Stomach (tissue), 9 donors: Measurements from ENCODE around the gene SPATS2. TPM values are rescaled to one million over a fixed set of nuclear protein-coding genes. Genes with fewer than 3 reads are reported as not detected.

Source experiments
- DNase-seq, 2 donors: peaks; one replicate each; pipeline versions ENCODE4 v3.0.0 to v3.0.0-alpha.2; 2013 to 2019
- H3K27ac ChIP-seq, 5 donors: fragments of 200-600 bp in 4 of 5; sonication (generic) in 4 of 5; one replicate each; pipeline ENCODE4 v1.5.1; 2013 to 2019; ENCODE audit warnings: mild to moderate bottlenecking in 1 of 5, moderate library complexity in 1 of 5
- H3K27me3 ChIP-seq, 3 donors: fragments of 200-600 bp; sonication (generic); one replicate each; pipeline ENCODE4 v1.5.1; 2017 to 2019; ENCODE audit warnings: mixed run types in 1 of 3
- H3K36me3 ChIP-seq, 4 donors: fragments of 200-600 bp; sonication (generic); 1 replicate in 3 of 4; 2 replicates in 1 of 4; pipeline ENCODE4 v1.5.1; 2016 to 2019
- H3K4me1 ChIP-seq, 4 donors: fragments of 200-600 bp; sonication (generic); one replicate each; pipeline ENCODE4 v1.5.1; 2016 to 2019
- H3K4me3 ChIP-seq, 4 donors: fragments of 200-600 bp; sonication (generic) in 3 of 4; one replicate each; pipeline ENCODE4 v1.5.1; 2016 to 2019; ENCODE audit warnings: mild to moderate bottlenecking in 1 of 4
- H3K9me3 ChIP-seq, 4 donors: fragments of 200-600 bp; sonication (generic); one replicate each; pipeline ENCODE4 v1.5.1; 2016 to 2019
- EP300 ChIP-seq: sonication (generic); formaldehyde crosslinking; IDR thresholded peaks from one replicate; pipeline ENCODE4 v1.6.1; 2017; ENCODE audit warnings: antibody characterized with exemption
- POLR2A ChIP-seq, 4 donors: fragments of 450-650 bp; IDR thresholded peaks; one replicate each; pipeline ENCODE4 v1.6.1; 2016; ENCODE audit warnings: antibody characterized with exemption in 4 of 4, control low read depth in 2 of 4, mild to moderate bottlenecking in 1 of 4, moderate library complexity in 1 of 4
- POLR2AphosphoS5 ChIP-seq, 3 donors: sonication (generic); formaldehyde crosslinking; IDR thresholded peaks; one replicate each; pipeline ENCODE4 v1.6.1; 2016; ENCODE audit warnings: antibody characterized with exemption in 3 of 3
- WGBS, 5 donors: extraction: QIAGEN DNeasy Blood & Tissue Kit in 3 of 5; methylation state at CpG; one replicate each; pipeline versions ENCODE4 v1.1.5 to v1.1.7; 2013 to 2018; 5-methylcytosine and 5-hydroxymethylcytosine counted together
- intact Hi-C: fragments of 100-400 bp; cut with DNase I; formaldehyde crosslinking; loops from one replicate; pipeline ENCODE4 v1.15.1; 2023; ENCODE audit warnings: low total_unique reads
- polyA plus RNA-seq, 3 donors: library from polyadenylated mRNA; stranded (reverse); fragments of 200-250 nt; gene quantifications; one replicate each; pipeline ENCODE4 v1.2.3, GENCODE V29; 2013
- total RNA-seq, 5 donors: library from RNA; depleted of rRNA; stranded (reverse); fragments of >200 nt; gene quantifications; one replicate each; pipeline versions ENCODE4 v1.1.0 to v1.2.3, GENCODE V29; 2014 to 2016
- TF ChIP-seq, protein P1 (sequence below), 7 experiments: fragments of 450-650 bp in 4 of 7; fragments of 200-600 bp in 3 of 7; sonication (generic) in 3 of 7; IDR thresholded peaks; one replicate each; pipeline ENCODE4 v1.5.1; 2016 to 2019; ENCODE audit warnings: antibody characterized with exemption in 7 of 7, control low read depth in 2 of 7, mild to moderate bottlenecking in 1 of 7
- donor health status: healthy with polysubstance abuse.
- donor health status: Bipolar disorder and iron deficiency.
- donor health status: healthy.

SPATS2 gene
- total and polyA plus RNA-seq, 8 donors, result 8.0 to 194 (median 17.8) TPM

DNA sequence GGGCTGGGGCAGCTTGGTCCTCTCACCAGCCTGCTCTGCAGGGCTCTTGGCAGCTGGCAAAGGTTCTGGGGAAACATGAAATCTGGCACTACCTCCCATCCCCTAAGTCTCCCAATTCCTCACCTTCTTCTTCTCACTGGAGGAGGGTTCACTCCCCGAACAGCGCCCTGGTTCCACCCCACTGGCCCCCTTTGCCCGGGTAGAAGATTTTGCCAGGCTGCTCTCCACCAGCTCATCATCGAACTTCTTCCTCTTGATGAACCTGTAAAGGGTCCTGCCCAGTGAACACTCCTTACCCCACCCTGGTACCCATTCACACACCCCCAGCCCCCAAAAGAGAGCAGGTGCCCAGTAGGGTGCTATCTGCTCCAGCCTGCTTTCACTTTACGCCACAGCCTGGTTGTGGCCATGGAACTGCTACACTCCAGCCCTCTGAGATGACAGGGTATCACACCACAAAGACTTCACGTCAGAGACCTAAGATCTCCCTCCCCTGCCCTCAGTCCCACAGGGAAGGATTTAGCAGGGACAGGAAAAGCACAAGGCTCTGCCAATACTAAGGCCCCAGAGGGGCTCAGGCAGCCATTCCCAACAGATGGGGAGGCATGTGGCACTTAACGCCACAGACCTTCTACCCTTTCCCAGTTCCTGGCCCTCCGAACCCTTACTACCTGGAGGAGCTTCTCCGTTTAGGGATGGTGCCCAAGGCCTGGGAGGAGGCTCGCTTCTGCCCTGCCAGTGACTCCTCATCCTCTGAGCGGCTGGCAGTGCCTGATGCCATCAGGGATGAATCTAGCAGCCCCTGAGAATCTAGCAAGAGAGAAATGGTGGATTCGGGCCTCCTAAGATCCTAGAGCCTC lies 198.4 kb downstream of the SPATS2 start:
- peak overlapping the region in 1 of 4 donors; percentile 96 for H3K4me3 ChIP-seq
- H3K27me3 ChIP-seq, result no peaks in the 10 kb centered on the region
- H3K4me1 ChIP-seq, result peaks cover 17 to 57% (median 39%) of the 10 kb centered on the region in 4 donors
- H3K9me3 ChIP-seq, result no peaks in the 10 kb centered on the region
- DNase-seq, result peak in 1 of 2 donors; percentile 1
- 89 to 95% (median 94%) methylated on average over 10 to 12 of the region's 12 CpGs for WGBS, 5 donors
- TF ChIP-seq, protein P1, sequence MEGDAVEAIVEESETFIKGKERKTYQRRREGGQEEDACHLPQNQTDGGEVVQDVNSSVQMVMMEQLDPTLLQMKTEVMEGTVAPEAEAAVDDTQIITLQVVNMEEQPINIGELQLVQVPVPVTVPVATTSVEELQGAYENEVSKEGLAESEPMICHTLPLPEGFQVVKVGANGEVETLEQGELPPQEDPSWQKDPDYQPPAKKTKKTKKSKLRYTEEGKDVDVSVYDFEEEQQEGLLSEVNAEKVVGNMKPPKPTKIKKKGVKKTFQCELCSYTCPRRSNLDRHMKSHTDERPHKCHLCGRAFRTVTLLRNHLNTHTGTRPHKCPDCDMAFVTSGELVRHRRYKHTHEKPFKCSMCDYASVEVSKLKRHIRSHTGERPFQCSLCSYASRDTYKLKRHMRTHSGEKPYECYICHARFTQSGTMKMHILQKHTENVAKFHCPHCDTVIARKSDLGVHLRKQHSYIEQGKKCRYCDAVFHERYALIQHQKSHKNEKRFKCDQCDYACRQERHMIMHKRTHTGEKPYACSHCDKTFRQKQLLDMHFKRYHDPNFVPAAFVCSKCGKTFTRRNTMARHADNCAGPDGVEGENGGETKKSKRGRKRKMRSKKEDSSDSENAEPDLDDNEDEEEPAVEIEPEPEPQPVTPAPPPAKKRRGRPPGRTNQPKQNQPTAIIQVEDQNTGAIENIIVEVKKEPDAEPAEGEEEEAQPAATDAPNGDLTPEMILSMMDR (IDR thresholded peaks at IDR 0.05), result no peak
- TF ChIP-seq POLR2A (IDR thresholded peaks at IDR 0.05) (no peak), POLR2AphosphoS5 (IDR thresholded peaks at IDR 0.05) (no peak), EP300 (no peak)
- intact Hi-C loops, result no loop called here
- H3K36me3 ChIP-seq, result peaks cover 42 to 59% (median 50%) of the 10 kb centered on the region in 4 donors
- H3K27ac ChIP-seq, result no peak overlapping the region

DNA sequence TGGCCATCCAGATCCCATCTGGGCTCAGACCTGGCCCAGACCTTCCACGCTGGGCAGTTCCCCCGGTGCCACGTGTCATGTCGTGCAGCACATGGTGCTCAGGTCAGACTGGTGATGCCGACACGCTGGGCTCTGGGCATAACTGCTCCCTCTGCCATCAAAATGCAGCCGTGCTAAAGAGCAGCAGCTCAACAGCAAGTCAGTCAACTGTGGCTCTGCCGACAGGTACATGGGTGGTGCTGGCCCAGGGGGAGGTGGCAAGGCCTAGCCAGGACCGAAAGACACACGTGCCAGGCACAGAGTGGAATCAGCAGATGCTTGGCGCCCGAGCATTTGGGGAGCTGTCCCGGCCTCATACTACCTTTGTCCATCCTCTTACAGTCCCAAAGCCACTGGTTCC lies 199.1 kb downstream of the SPATS2 start:
- TF ChIP-seq EP300 (no peak), POLR2AphosphoS5 (IDR thresholded peaks at IDR 0.05) (no peak), POLR2A (IDR thresholded peaks at IDR 0.05) (no peak)
- TF ChIP-seq, protein P1 (IDR thresholded peaks at IDR 0.05), result no peak
- no peaks in the 10 kb centered on the region for H3K27me3 ChIP-seq
- H3K4me1 ChIP-seq, result peaks cover 17 to 64% (median 40%) of the 10 kb centered on the region in 4 donors
- peak overlapping the region in 1 of 4 donors; percentile 96 for H3K4me3 ChIP-seq
- no peak overlapping the region for H3K27ac ChIP-seq
- 91 to 100% (median 96%) methylated on average over 8 to 13 of the region's 13 CpGs for WGBS, 5 donors
- intact Hi-C loops, result no loop called here
- DNase-seq, result no peak
- peaks cover 36 to 52% (median 43%) of the 10 kb centered on the region in 4 donors for H3K36me3 ChIP-seq
- H3K9me3 ChIP-seq, result no peaks in the 10 kb centered on the region

DNA sequence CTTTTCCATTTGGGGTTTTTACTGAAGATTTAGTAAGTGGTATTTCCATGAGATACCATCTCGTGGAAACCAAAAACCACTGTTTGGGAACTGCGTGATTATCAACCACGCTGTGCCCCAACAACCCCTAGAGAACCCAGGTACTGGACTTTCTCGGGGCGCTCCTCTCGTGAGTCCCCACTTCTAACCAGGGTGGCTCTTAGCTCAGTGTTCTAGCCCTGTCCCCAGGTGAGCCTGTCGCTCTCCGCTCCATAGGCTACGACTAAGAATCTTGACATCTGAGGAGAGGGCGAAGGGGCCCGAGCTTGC lies 200.0 kb downstream of the SPATS2 start:
- H3K36me3 ChIP-seq, result peaks cover 27 to 43% (median 34%) of the 10 kb centered on the region in 4 donors
- WGBS, 5 donors, result 1 to 6% (median 2%) methylated on average over 10 to 11 of the region's 11 CpGs
- TF ChIP-seq, protein P1 (IDR thresholded peaks at IDR 0.05), result no peak
- TF ChIP-seq POLR2AphosphoS5 (IDR thresholded peaks at IDR 0.05), result no peak
- no peak for TF ChIP-seq POLR2A (IDR thresholded peaks at IDR 0.05)
- no peak for TF ChIP-seq EP300
- H3K4me1 ChIP-seq, result peaks cover 17 to 64% (median 40%) of the 10 kb centered on the region in 4 donors
- no peaks in the 10 kb centered on the region for H3K9me3 ChIP-seq
- H3K27ac ChIP-seq, result peak overlapping the region; percentile 88 to 98 (median 94)
- no peak for DNase-seq
- no peaks in the 10 kb centered on the region for H3K27me3 ChIP-seq
- H3K4me3 ChIP-seq, result peak overlapping the region; percentile 74 to 100 (median 97)
- intact Hi-C loops, result no loop called here

DNA sequence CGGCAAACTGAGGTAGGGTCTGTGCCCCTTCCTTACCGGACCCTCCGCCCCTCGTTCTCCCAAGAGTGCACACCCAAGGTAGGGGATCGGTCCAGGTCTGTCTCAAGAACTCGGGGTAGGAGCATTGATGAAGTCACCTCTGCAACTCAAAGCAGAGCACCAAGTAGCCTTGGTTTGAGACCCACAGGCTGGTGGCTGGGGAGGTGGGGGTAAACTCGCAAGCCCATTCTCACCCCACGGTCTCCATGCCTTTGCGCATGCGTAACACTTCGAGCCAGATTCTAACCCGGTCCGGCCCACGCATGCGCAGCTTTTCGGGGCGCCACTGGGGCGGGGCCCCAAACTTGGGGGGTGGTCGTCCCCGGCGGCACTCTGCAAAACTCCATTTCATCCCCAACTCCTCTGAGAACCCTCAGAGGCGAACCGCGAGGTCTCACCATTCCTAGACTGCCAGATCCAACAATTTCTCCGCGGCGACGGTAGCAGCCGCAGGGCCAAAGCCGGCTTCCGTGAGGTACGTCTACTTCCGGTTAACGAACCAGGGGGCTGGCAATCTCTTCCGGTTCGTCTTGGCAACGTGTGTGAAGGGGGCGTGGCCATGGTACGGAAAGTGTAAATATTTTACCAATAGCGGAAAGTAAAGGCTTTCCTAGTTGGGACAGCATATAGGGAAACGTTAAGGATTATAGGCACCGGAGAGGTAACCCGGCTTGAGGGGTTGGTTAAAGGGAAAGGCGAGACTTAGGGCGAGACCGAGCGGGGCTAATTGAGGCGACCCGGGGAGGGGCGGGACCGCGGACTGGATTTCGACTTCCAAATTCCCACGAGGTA lies 200.6 kb downstream of the SPATS2 start, which contains the start of gene MCRS1:
TSS of gene MCRS1 (minus strand) at position 532 of the 831 bp plus-strand sequence. CDS start 1,411 bp downstream, outside the sequence.
- Histone ChIP-seq H3K9me3 (no peaks in the 10 kb centered on the region), H3K36me3 (peaks cover 23 to 37% (median 28%) of the 10 kb centered on the region in 4 donors), H3K4me1 (peaks cover 17 to 64% (median 40%) of the 10 kb centered on the region in 4 donors), H3K27me3 (no peaks in the 10 kb centered on the region), H3K27ac (peak within 1 kb of the TSS; percentile 88 to 98 (median 94)), H3K4me3 (peak within 1 kb of the TSS; percentile 74 to 100 (median 97))
- peak; percentile 92 to 97 for DNase-seq
- 0 to 1% (median 0%) methylated on average over 52 to 54 of the region's 54 CpGs for WGBS, 5 donors
- TF ChIP-seq, protein P1 (IDR thresholded peaks at IDR 0.05), result no peak
- TF ChIP-seq EP300, result no peak
- peak in 1 of 4 donors; percentile 44 for TF ChIP-seq POLR2A (IDR thresholded peaks at IDR 0.05)
- TF ChIP-seq POLR2AphosphoS5 (IDR thresholded peaks at IDR 0.05), result peak; percentile 50 to 90 (median 87)
- intact Hi-C loops, result no loop called here
